Measurements from ENCODE around the gene PODXL.

GRCh38 chr7:131533566-131534561 is 22.6 kb downstream of the PODXL start:
- TF ChIP-seq POLR2AphosphoS5 (IDR thresholded peaks at IDR 0.05; ENCODE audit: low read depth, low read length) (no peak), REST (IDR thresholded peaks at IDR 0.05; ENCODE audit: insufficient read depth in 1 of 2, low read depth in 2 of 2, low read length in 2 of 2) (no peak), TAF1 (IDR thresholded peaks at IDR 0.05; ENCODE audit: borderline replicate concordance, insufficient read depth, low read length) (no peak)
